SK-N-MC (cell line): ENCODE data around the gene PHC2.

Source experiments
- DNase-seq: peaks from one replicate; pipeline ENCODE4 v3.0.0-alpha.2; 2011; ENCODE audit warnings: low read depth, low spot score
- H3K27ac ChIP-seq: fragments of 200-600 bp; sonication (generic); 2 replicates; pipeline ENCODE4 v1.5.1; 2016; ENCODE audit warnings: mixed run types
- H3K36me3 ChIP-seq: fragments of 200-600 bp; sonication (generic); 2 replicates; pipeline ENCODE4 v1.6.1; 2017; ENCODE audit warnings: antibody characterized with exemption, low read length, mixed read lengths; ENCODE audit not compliant: insufficient read depth
- H3K4me3 ChIP-seq: fragments of 200-600 bp; sonication (generic); 2 replicates; pipeline ENCODE4 v1.5.1; 2016
- H3K9ac ChIP-seq: fragments of 200-600 bp; sonication (generic); 2 replicates; pipeline ENCODE4 v1.8.0; 2017; ENCODE audit warnings: mixed run types, mixed read lengths; ENCODE audit not compliant: insufficient read length
- H3K9me3 ChIP-seq: fragments of 200-600 bp; sonication (generic); 2 replicates; pipeline ENCODE4 v1.6.1; 2017; ENCODE audit warnings: low read depth, mild to moderate bottlenecking, antibody characterized with exemption, low read length, moderate library complexity, mixed read lengths
- EZH2 ChIP-seq: fragments of 200-600 bp; sonication (generic); IDR thresholded peaks from one replicate; pipeline ENCODE4 v1.6.1; 2017; ENCODE audit warnings: antibody characterized with exemption
- FOXP2 ChIP-seq: optimal IDR thresholded peaks from 2 replicates; pipeline ENCODE3; 2011; ENCODE audit warnings: mild to moderate bottlenecking, moderate library complexity; ENCODE audit not compliant: insufficient read depth; ENCODE audit errors: extremely low read length, control extremely low read depth
- POLR2AphosphoS5 ChIP-seq: IDR thresholded peaks from 2 replicates; pipeline ENCODE4 v1.6.1; 2012; ENCODE audit warnings: mild to moderate bottlenecking, low read depth, low read length, borderline replicate concordance

Gene PHC2

DNA sequence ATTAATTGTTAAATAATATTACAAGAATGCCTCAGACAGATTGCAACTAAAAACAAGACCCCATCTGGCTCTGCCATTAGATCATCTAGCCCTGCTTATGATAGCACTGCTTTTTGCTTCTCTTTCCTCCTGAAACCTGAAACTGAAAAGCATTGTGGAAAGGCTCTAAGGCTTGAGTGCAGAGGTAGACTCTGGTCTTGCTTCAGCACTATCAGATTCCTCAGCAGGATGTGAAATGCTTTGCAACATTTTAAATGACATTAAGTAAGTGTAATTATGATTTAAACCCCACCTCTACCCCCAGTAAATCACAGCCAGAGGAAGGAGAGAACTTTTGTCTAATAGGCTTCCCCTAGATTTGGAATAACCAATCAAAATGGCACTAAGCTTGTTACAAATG is 32.9 kb downstream of the PHC2 start:
- no peak for DNase-seq
- Histone ChIP-seq H3K27ac (no peak overlapping the region), H3K9me3 (no peaks in the 10 kb centered on the region), H3K4me3 (no peak overlapping the region), H3K36me3 (no peaks in the 10 kb centered on the region), H3K9ac (no peak overlapping the region)
- no peak for TF ChIP-seq EZH2
- no peak for TF ChIP-seq POLR2AphosphoS5
- TF ChIP-seq FOXP2: no peak

DNA sequence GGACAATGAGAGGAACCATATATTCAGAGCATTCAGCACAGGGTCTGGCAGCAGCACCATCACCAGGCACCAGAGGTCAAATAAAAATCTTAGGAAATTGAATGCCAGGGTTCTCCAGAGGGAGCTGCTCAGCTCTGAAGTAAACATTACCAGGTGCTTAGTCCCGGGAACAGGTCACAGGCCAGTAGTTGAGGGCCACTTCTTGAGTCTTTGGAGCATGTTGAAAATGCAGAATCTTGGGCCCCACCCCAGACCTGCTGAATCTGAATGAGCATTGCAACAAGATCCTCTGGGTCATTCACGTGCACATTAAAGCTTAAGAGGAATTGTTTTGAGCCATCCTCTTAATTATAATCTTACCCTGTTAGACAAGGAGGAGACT is 33.8 kb downstream of the PHC2 start:
- Histone ChIP-seq H3K9me3 (no peaks in the 10 kb centered on the region), H3K9ac (no peak overlapping the region), H3K27ac (no peak overlapping the region), H3K4me3 (no peak overlapping the region), H3K36me3 (no peaks in the 10 kb centered on the region)
- DNase-seq: no peak
- no peak for TF ChIP-seq FOXP2
- no peak for TF ChIP-seq EZH2
- TF ChIP-seq POLR2AphosphoS5: no peak

GRCh38 chr1:33396188-33397124 is 34.4 kb downstream of the PHC2 start:
- Histone ChIP-seq H3K9me3 (no peaks in the 10 kb centered on the region), H3K27ac (no peak overlapping the region), H3K36me3 (no peaks in the 10 kb centered on the region), H3K9ac (no peak overlapping the region), H3K4me3 (no peak overlapping the region)
- no peak for DNase-seq
- TF ChIP-seq POLR2AphosphoS5 (no peak), EZH2 (no peak), FOXP2 (no peak)

- H3K27ac ChIP-seq: no peak overlapping the region
- DNase-seq: no peak
- H3K9ac ChIP-seq: no peak overlapping the region
- H3K4me3 ChIP-seq: no peak overlapping the region
- no peak for TF ChIP-seq FOXP2
- no peak for TF ChIP-seq EZH2
- no peak for TF ChIP-seq POLR2AphosphoS5
- no peaks in the 10 kb centered on the region for H3K9me3 ChIP-seq
- H3K36me3 ChIP-seq: no peaks in the 10 kb centered on the region
These were observed 36.1 kb downstream of the PHC2 start for GRCh38 chr1:33394770-33395169.

DNA sequence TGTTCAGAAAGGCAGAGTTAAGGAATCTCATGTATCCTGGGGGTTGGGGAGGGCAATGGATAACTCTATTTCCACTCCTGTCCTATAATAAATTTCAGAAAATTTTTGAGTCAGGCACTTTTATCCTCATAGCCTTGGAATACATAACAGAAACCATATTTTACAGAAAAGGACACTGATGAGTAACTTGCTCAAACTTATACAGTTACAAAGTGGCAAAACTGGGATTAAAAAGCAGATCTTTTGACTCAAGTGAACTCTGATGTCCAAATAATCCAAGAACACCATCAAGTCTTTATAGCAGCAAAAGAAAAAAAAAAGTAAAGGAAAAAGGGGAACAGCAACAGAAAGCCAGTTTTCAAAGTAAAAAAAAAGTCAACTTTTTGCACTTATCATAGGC is 36.9 kb downstream of the PHC2 start:
- no peaks in the 10 kb centered on the region for H3K9me3 ChIP-seq
- no peak overlapping the region for H3K4me3 ChIP-seq
- H3K36me3 ChIP-seq: no peaks in the 10 kb centered on the region
- no peak overlapping the region for H3K27ac ChIP-seq
- H3K9ac ChIP-seq: no peak overlapping the region
- TF ChIP-seq FOXP2 (no peak), POLR2AphosphoS5 (no peak), EZH2 (no peak)
- DNase-seq: no peak

DNA sequence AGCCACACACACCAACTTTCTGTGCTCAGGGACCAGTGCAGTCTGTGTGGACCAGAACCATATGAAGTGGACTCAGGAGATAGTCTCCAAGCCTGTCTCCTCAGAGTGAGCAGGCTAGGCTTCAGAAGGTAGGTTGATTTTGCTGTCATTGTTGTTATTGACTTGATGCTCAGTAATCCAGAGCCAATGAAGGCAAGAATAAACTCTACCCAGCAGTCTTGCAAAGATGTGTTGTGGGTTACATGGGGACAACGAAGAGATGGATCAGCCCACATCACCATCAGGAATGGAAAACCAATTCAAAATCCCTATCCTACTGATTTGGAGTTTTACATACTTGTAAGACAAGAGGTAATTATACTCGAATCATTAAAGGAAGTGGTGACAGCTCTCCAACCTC is 37.4 kb downstream of the PHC2 start:
- Histone ChIP-seq H3K4me3 (no peak overlapping the region), H3K9me3 (no peaks in the 10 kb centered on the region), H3K9ac (no peak overlapping the region), H3K27ac (no peak overlapping the region), H3K36me3 (no peaks in the 10 kb centered on the region)
- TF ChIP-seq FOXP2 (no peak), EZH2 (no peak), POLR2AphosphoS5 (no peak)
- no peak for DNase-seq

DNA sequence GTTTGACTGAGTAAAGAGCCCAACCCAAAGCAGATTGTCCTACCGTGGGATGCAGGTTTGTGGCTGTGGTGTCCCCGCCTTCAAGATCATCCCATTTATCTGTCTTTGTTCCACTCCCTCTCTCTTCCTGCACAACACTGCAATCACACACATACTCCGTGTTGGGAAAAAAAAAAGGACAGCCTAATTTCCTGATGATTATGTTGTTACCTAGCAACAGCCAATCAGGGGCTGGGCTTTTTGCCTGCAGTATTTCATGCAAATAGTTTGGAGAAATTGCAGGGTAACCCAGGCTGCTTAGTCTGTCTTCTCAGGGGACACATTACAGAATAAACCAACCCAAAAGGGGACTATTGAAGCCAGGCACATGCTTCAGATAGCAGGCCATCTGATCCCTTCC is 38.3 kb downstream of the PHC2 start:
- Histone ChIP-seq H3K4me3 (no peak overlapping the region), H3K9ac (no peak overlapping the region), H3K27ac (no peak overlapping the region), H3K9me3 (no peaks in the 10 kb centered on the region), H3K36me3 (no peaks in the 10 kb centered on the region)
- TF ChIP-seq EZH2 (no peak), POLR2AphosphoS5 (no peak), FOXP2 (no peak)
- DNase-seq: no peak

DNA sequence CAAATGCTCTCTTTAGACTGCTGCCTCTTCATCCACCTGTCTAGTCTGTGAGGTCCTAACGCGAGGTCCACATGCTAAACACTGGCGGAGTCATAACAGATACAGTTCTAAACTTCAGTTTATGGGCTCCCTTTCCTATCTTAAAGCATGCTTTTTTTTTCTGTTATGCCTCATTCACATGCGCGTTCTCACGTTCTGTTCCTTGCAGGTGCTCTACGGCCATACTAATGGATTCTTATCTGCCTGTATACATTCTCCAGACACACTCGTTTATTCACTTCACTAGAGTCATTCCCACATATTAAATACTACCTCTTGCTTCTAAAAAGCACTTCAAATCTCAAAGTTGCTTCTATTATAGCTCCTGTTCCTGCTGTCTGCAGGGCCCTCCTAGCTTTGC is 38.7 kb downstream of the PHC2 start:
- H3K4me3 ChIP-seq: no peak overlapping the region
- TF ChIP-seq FOXP2 (no peak), POLR2AphosphoS5 (no peak)
- H3K36me3 ChIP-seq: no peaks in the 10 kb centered on the region
- H3K9me3 ChIP-seq: no peaks in the 10 kb centered on the region
- no peak for DNase-seq
- no peak overlapping the region for H3K9ac ChIP-seq
- no peak overlapping the region for H3K27ac ChIP-seq

DNA sequence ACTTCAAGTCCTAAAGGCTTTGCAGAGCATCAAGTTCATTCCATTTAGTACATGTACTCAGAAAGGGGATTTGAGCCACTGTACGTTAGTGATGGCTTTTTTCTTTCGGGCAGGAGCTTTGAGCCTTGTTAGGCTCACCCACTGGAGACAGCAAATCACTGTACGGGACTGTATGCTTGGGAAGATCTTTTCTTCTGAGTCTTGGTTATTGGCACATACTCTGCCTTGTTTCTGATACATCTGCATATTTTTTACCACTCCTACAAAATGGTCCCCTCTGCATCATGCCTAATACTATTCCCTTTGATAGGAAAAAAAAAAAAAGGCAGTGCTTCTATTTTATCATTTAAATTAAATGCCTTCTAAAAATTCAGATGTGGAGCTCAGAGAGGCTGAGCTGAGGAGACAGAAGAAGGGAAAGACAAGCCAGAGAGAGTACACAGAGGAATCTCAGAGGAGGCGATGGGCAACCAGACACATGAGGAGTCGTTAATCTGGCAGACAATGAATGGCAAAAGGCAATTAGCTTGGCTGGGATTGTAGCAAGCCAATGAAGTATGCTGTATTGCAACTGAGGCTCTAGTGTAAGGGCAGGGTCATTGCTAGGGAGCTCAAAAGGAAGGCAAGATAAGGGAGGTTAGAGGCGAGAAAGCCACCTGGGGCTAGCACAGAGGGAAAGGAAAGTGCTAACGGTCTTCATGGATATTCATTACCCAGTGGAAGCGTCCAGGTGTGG is 39.4 kb downstream of the PHC2 start:
- Histone ChIP-seq H3K27ac (no peak overlapping the region), H3K4me3 (no peak overlapping the region), H3K36me3 (no peaks in the 10 kb centered on the region), H3K9me3 (no peaks in the 10 kb centered on the region), H3K9ac (no peak overlapping the region)
- TF ChIP-seq FOXP2: no peak
- no peak for TF ChIP-seq EZH2
- no peak for TF ChIP-seq POLR2AphosphoS5
- DNase-seq: no peak
